Adrenal gland (tissue), 5 donors: Measurements from ENCODE around the gene CPNE7.

Source experiments
- POLR2A ChIP-seq, 2 donors: fragments of 450-650 bp; IDR thresholded peaks; one replicate each; pipeline ENCODE4 v1.6.1; 2017; ENCODE audit warnings: antibody characterized with exemption in 2 of 2, mild to moderate bottlenecking in 2 of 2, moderate library complexity in 1 of 2
- TF ChIP-seq, protein P1 (sequence below), 6 experiments: fragments of 450-650 bp in 4 of 6; fragments of 200-600 bp in 2 of 6; sonication (generic) in 1 of 6; IDR thresholded peaks; 1 replicate in 5 of 6; 2 replicates in 1 of 6; pipeline versions ENCODE4 v1.5.1 to v1.8.0; 2016 to 2021; ENCODE audit warnings: antibody characterized with exemption in 6 of 6, mild to moderate bottlenecking in 2 of 6, moderate library complexity in 1 of 6
- donor health status: DM: no; HTN: no; CAD: no.

DNA sequence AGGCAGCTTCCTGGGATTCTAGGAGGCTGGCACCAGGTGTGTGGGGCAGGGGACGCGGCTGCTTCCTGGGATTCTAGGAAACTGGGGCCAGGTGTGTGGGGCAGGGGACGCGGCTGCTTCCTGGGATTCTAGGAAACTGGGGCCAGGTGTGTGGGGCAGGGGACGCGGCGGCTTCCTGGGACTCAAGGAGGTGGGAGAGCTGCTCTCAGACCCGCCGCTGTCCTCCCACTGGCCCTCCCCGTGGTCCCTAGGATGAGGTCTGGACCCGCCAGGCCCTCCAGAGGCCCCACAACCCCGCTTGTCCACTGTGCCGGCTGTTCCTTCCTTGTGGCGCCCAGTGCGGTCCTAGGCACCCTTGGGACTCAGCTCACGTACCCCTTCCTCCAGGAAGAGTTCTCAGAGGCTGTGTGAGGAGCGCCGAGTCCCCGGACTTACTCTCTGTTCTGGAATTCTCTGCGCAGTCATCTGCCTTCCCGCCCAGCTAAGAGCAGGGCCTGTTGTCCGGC, 38.4 kb downstream of the CPNE7 start:
- TF ChIP-seq, protein P1, sequence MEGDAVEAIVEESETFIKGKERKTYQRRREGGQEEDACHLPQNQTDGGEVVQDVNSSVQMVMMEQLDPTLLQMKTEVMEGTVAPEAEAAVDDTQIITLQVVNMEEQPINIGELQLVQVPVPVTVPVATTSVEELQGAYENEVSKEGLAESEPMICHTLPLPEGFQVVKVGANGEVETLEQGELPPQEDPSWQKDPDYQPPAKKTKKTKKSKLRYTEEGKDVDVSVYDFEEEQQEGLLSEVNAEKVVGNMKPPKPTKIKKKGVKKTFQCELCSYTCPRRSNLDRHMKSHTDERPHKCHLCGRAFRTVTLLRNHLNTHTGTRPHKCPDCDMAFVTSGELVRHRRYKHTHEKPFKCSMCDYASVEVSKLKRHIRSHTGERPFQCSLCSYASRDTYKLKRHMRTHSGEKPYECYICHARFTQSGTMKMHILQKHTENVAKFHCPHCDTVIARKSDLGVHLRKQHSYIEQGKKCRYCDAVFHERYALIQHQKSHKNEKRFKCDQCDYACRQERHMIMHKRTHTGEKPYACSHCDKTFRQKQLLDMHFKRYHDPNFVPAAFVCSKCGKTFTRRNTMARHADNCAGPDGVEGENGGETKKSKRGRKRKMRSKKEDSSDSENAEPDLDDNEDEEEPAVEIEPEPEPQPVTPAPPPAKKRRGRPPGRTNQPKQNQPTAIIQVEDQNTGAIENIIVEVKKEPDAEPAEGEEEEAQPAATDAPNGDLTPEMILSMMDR (IDR thresholded peaks at IDR 0.05), result no peak
- no peak for TF ChIP-seq POLR2A (IDR thresholded peaks at IDR 0.05)
